ENCODE results near the gene KRT1.

Gene KRT1

GRCh38 chr12:52690351-52691075, 10.3 kb upstream of the KRT1 start:
- no peak for DNase-seq (ENCODE audit: extremely low spot score)
- TF ChIP-seq FOXM1 (IDR thresholded peaks at IDR 0.05; ENCODE audit: borderline replicate concordance) (no peak), FOXA1 (IDR thresholded peaks at IDR 0.05) (no peak), ARNT (IDR thresholded peaks at IDR 0.05) (no peak), PKNOX1 (IDR thresholded peaks at IDR 0.05) (no peak), CTBP1 (IDR thresholded peaks at IDR 0.05; ENCODE audit: borderline replicate concordance) (no peak), SUZ12 (IDR thresholded peaks at IDR 0.05) (no peak), L3MBTL2 (conservative IDR thresholded peaks at IDR 0.05) (no peak), BHLHE40 (IDR thresholded peaks at IDR 0.05; ENCODE audit: borderline replicate concordance) (no peak), HDGF (IDR thresholded peaks at IDR 0.05; ENCODE audit: borderline replicate concordance) (no peak), SP1 (IDR thresholded peaks at IDR 0.05) (no peak), TARDBP (IDR thresholded peaks at IDR 0.05) (no peak), ELF4 (IDR thresholded peaks at IDR 0.05) (no peak), NFRKB (IDR thresholded peaks at IDR 0.05) (no peak), ZNF384 (IDR thresholded peaks at IDR 0.05) (no peak), LEF1 (IDR thresholded peaks at IDR 0.05; ENCODE audit: borderline replicate concordance) (no peak), FOXK2 (IDR thresholded peaks at IDR 0.05) (no peak)
- ChIA-PET CTCF (interaction anchor here (0.6 to 1.6 kb wide), 2 partner anchors 22 to 318 kb away, joined by 3 to 4 read pairs; no protein-coding TSS in a partner anchor), POLR2A (no interaction called here)

- POLR2A ChIA-PET: no interaction called here
- DNase-seq (ENCODE audit: extremely low spot score): no peak
Measured at GRCh38 chr12:52689936-52690335, 9.7 kb upstream of the KRT1 start.

GRCh38 chr12:52689239-52689638, 9.0 kb upstream of the KRT1 start:
- DNase-seq (ENCODE audit: extremely low spot score): no peak
- TF ChIP-seq FOXA1 (IDR thresholded peaks at IDR 0.05): no peak
- TF ChIP-seq ELF4 (IDR thresholded peaks at IDR 0.05): no peak
- no peak for TF ChIP-seq ARNT (IDR thresholded peaks at IDR 0.05)
- ChIA-PET POLR2A (no interaction called here), CTCF (no interaction called here)

More at GRCh38 chr12:52689936-52690335, 9.7 kb upstream of the KRT1 start:
- TF ChIP-seq SUZ12 (IDR thresholded peaks at IDR 0.05): no peak
- TF ChIP-seq LEF1 (IDR thresholded peaks at IDR 0.05; ENCODE audit: borderline replicate concordance): no peak
- no peak for TF ChIP-seq ARNT (IDR thresholded peaks at IDR 0.05)
- TF ChIP-seq CTBP1 (IDR thresholded peaks at IDR 0.05; ENCODE audit: borderline replicate concordance): no peak
- CTCF ChIA-PET: no interaction called here

- ChIA-PET POLR2A (no interaction called here), CTCF (no interaction called here)
- TF ChIP-seq SUZ12 (IDR thresholded peaks at IDR 0.05) (no peak), ZNF384 (IDR thresholded peaks at IDR 0.05) (no peak), L3MBTL2 (conservative IDR thresholded peaks at IDR 0.05) (no peak), ARNT (IDR thresholded peaks at IDR 0.05) (no peak), CTBP1 (IDR thresholded peaks at IDR 0.05; ENCODE audit: borderline replicate concordance) (no peak), LEF1 (IDR thresholded peaks at IDR 0.05; ENCODE audit: borderline replicate concordance) (no peak), BHLHE40 (IDR thresholded peaks at IDR 0.05; ENCODE audit: borderline replicate concordance) (no peak), NFRKB (IDR thresholded peaks at IDR 0.05) (no peak), ELF4 (IDR thresholded peaks at IDR 0.05) (no peak), TARDBP (IDR thresholded peaks at IDR 0.05) (no peak)
- DNase-seq (ENCODE audit: extremely low spot score): no peak
Measured at GRCh38 chr12:52688481-52688880, 8.3 kb upstream of the KRT1 start.

- CTCF ChIA-PET: no interaction called here
- no peak for DNase-seq (ENCODE audit: extremely low spot score)
- TF ChIP-seq BHLHE40 (IDR thresholded peaks at IDR 0.05; ENCODE audit: borderline replicate concordance): no peak
- TF ChIP-seq TARDBP (IDR thresholded peaks at IDR 0.05): no peak
- no peak for TF ChIP-seq CTBP1 (IDR thresholded peaks at IDR 0.05; ENCODE audit: borderline replicate concordance)
- TF ChIP-seq FOXA1 (IDR thresholded peaks at IDR 0.05): no peak
- TF ChIP-seq SP1 (IDR thresholded peaks at IDR 0.05): no peak
- TF ChIP-seq SUZ12 (IDR thresholded peaks at IDR 0.05): no peak
- TF ChIP-seq ZNF384 (IDR thresholded peaks at IDR 0.05): no peak
- TF ChIP-seq ELF4 (IDR thresholded peaks at IDR 0.05): no peak
- POLR2A ChIA-PET: no interaction called here
Measured at GRCh38 chr12:52687497-52688385, 7.5 kb upstream of the KRT1 start.

- POLR2A ChIA-PET: no interaction called here
- CTCF ChIA-PET: no interaction called here
- no peak for DNase-seq (ENCODE audit: extremely low spot score)
- no peak for TF ChIP-seq LEF1 (IDR thresholded peaks at IDR 0.05; ENCODE audit: borderline replicate concordance)
- no peak for TF ChIP-seq CTBP1 (IDR thresholded peaks at IDR 0.05; ENCODE audit: borderline replicate concordance)
- TF ChIP-seq TARDBP (IDR thresholded peaks at IDR 0.05): no peak
- TF ChIP-seq NFRKB (IDR thresholded peaks at IDR 0.05): no peak
- TF ChIP-seq SP1 (IDR thresholded peaks at IDR 0.05): no peak
- TF ChIP-seq BHLHE40 (IDR thresholded peaks at IDR 0.05; ENCODE audit: borderline replicate concordance): no peak
Measured at GRCh38 chr12:52686756-52687487, 6.7 kb upstream of the KRT1 start.

GRCh38 chr12:52686063-52686462, 5.9 kb upstream of the KRT1 start:
- POLR2A ChIA-PET: no interaction called here
- no peak for DNase-seq (ENCODE audit: extremely low spot score)
- TF ChIP-seq ELF4 (IDR thresholded peaks at IDR 0.05): no peak
- TF ChIP-seq FOXM1 (IDR thresholded peaks at IDR 0.05; ENCODE audit: borderline replicate concordance): no peak
- TF ChIP-seq FOXK2 (IDR thresholded peaks at IDR 0.05): no peak
- no peak for TF ChIP-seq PKNOX1 (IDR thresholded peaks at IDR 0.05)
- no peak for TF ChIP-seq LEF1 (IDR thresholded peaks at IDR 0.05; ENCODE audit: borderline replicate concordance)
- no peak for TF ChIP-seq L3MBTL2 (conservative IDR thresholded peaks at IDR 0.05)
- TF ChIP-seq FOXA1 (IDR thresholded peaks at IDR 0.05): no peak
- TF ChIP-seq ZNF384 (IDR thresholded peaks at IDR 0.05): no peak
- no peak for TF ChIP-seq NFRKB (IDR thresholded peaks at IDR 0.05)
- no peak for TF ChIP-seq BHLHE40 (IDR thresholded peaks at IDR 0.05; ENCODE audit: borderline replicate concordance)
- no peak for TF ChIP-seq SP1 (IDR thresholded peaks at IDR 0.05)
- TF ChIP-seq CTBP1 (IDR thresholded peaks at IDR 0.05; ENCODE audit: borderline replicate concordance): no peak
- no peak for TF ChIP-seq SUZ12 (IDR thresholded peaks at IDR 0.05)
- no peak for TF ChIP-seq HDGF (IDR thresholded peaks at IDR 0.05; ENCODE audit: borderline replicate concordance)
- no peak for TF ChIP-seq TARDBP (IDR thresholded peaks at IDR 0.05)
- no peak for TF ChIP-seq ARNT (IDR thresholded peaks at IDR 0.05)
- CTCF ChIA-PET: no interaction called here
